Measurements from ENCODE around the gene CGNL1. TPM values are rescaled to one million over a fixed set of nuclear protein-coding genes. Genes with fewer than 3 reads are reported as not detected.

The CGNL1 gene
- total RNA-seq, 1 donor from 2014 or later: 5.4 TPM

DNA sequence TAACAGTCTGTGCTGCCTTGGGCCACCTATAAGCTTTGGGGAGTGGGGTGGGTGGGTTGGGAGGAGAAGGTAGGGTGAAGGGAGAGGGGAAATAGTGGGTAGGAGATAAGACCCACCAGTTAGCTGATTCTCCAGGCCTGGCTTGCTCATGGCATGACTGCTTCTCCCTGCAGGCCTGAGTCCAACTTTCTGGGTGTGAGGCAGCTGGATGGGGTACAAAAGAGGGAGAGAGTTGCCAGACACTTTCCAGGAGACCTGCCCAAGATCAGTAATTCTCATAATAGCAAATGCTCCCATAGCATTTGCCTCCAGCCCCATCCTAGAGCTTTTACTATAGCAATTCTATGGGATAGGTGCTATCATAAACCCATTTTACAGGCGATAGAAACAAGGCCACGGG is 7.7 kb downstream of the CGNL1 start:
- Mint-ChIP-seq H3K27ac (ENCODE audit: unreplicated experiment) (no peak overlapping the region), H3K36me3 (ENCODE audit: unreplicated experiment) (no peaks in the 10 kb centered on the region), H3K4me3 (ENCODE audit: unreplicated experiment) (no peak overlapping the region), H3K4me1 (ENCODE audit: low read depth, unreplicated experiment) (peaks cover 20% of the 10 kb centered on the region), H3K27me3 (ENCODE audit: unreplicated experiment) (peaks cover 2% of the 10 kb centered on the region), H3K9me3 (ENCODE audit: unreplicated experiment) (peaks cover 1% of the 10 kb centered on the region)
- DNase-seq: no peak
- TF ChIP-seq, protein P1, sequence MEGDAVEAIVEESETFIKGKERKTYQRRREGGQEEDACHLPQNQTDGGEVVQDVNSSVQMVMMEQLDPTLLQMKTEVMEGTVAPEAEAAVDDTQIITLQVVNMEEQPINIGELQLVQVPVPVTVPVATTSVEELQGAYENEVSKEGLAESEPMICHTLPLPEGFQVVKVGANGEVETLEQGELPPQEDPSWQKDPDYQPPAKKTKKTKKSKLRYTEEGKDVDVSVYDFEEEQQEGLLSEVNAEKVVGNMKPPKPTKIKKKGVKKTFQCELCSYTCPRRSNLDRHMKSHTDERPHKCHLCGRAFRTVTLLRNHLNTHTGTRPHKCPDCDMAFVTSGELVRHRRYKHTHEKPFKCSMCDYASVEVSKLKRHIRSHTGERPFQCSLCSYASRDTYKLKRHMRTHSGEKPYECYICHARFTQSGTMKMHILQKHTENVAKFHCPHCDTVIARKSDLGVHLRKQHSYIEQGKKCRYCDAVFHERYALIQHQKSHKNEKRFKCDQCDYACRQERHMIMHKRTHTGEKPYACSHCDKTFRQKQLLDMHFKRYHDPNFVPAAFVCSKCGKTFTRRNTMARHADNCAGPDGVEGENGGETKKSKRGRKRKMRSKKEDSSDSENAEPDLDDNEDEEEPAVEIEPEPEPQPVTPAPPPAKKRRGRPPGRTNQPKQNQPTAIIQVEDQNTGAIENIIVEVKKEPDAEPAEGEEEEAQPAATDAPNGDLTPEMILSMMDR (IDR thresholded peaks at IDR 0.05; ENCODE audit: partially characterized antibody, unreplicated experiment): no peak

DNA sequence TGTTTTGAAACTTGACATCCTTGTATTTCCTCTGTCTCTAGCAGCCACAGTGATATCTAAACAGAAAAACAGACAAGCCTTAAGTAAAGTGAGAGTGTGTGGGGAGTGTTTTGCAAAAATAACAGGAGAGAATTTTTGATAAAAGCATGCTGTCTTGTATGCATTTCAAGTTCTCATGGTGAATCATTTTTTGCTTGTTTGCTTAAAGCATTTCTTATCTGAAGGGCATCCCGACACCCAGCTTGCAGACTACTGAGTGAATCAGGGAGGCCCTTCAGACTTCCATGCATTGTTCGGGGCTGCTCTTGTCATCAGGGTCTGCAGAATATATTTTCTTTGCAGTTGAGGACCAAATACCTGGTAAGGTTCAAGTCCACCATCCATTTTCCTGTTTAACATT is 8.5 kb downstream of the CGNL1 start:
- TF ChIP-seq, protein P1 (IDR thresholded peaks at IDR 0.05; ENCODE audit: partially characterized antibody, unreplicated experiment): no peak
- Mint-ChIP-seq H3K27ac (ENCODE audit: unreplicated experiment) (no peak overlapping the region), H3K36me3 (ENCODE audit: unreplicated experiment) (no peaks in the 10 kb centered on the region), H3K4me3 (ENCODE audit: unreplicated experiment) (no peak overlapping the region), H3K9me3 (ENCODE audit: unreplicated experiment) (peaks cover 1% of the 10 kb centered on the region), H3K27me3 (ENCODE audit: unreplicated experiment) (peaks cover 2% of the 10 kb centered on the region), H3K4me1 (ENCODE audit: low read depth, unreplicated experiment) (peaks cover 20% of the 10 kb centered on the region)
- no peak for DNase-seq

DNA sequence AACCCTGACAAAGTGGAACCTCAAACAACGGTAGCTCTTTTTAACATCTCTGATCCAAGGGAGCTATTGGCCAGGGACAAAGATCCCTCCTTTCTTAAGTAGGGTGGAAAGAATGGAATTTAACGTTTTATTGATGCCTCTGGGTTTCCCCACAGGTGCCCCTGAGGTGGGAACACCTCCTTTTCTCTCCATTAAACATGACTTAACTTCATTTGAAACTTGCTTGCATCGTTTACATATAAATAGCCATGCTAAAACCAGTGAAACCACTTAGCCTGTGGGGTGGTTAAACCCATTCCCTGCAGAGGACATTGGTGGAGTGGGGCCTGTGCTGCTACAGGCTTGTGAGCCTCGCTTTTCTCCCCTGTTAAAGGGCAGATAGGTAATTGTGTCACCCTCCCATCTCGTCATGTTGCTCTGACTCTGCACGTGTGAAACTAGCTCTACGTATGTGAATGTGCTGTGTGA is 9.7 kb downstream of the CGNL1 start:
- H3K9me3 Mint-ChIP-seq (ENCODE audit: unreplicated experiment): peaks cover 1% of the 10 kb centered on the region
- DNase-seq: no peak
- no peak overlapping the region for H3K4me3 Mint-ChIP-seq (ENCODE audit: unreplicated experiment)
- H3K4me1 Mint-ChIP-seq (ENCODE audit: low read depth, unreplicated experiment): peaks cover 20% of the 10 kb centered on the region
- peaks cover 2% of the 10 kb centered on the region for H3K27me3 Mint-ChIP-seq (ENCODE audit: unreplicated experiment)
- no peaks in the 10 kb centered on the region for H3K36me3 Mint-ChIP-seq (ENCODE audit: unreplicated experiment)
- TF ChIP-seq, protein P1 (IDR thresholded peaks at IDR 0.05; ENCODE audit: partially characterized antibody, unreplicated experiment): no peak
- H3K27ac Mint-ChIP-seq (ENCODE audit: unreplicated experiment): no peak overlapping the region

DNA sequence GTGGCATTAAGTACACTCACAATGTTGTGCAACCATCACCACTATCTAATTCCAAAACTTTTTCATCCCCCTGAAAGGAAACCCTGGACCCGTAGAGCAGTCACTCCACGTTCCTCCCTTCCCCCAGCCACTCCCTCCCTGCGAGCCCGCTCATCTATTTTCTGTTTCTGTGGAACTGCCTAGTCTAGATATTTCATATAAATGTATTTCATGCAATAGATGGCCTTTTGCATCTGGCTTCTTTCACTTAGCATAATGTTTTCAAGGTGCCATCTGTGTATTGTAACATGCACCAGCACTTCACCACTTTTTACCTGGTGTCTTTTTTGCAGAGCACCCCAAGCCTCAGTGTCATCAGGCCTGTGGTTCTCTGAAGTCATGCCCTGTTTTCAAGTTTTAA is 10.7 kb downstream of the CGNL1 start:
- DNase-seq: no peak
- Mint-ChIP-seq H3K9me3 (ENCODE audit: unreplicated experiment) (peaks cover 3% of the 10 kb centered on the region), H3K4me3 (ENCODE audit: unreplicated experiment) (no peak overlapping the region), H3K36me3 (ENCODE audit: unreplicated experiment) (no peaks in the 10 kb centered on the region), H3K27me3 (ENCODE audit: unreplicated experiment) (no peaks in the 10 kb centered on the region), H3K27ac (ENCODE audit: unreplicated experiment) (no peak overlapping the region), H3K4me1 (ENCODE audit: low read depth, unreplicated experiment) (peaks cover 17% of the 10 kb centered on the region)
- TF ChIP-seq, protein P1 (IDR thresholded peaks at IDR 0.05; ENCODE audit: partially characterized antibody, unreplicated experiment): no peak

DNA sequence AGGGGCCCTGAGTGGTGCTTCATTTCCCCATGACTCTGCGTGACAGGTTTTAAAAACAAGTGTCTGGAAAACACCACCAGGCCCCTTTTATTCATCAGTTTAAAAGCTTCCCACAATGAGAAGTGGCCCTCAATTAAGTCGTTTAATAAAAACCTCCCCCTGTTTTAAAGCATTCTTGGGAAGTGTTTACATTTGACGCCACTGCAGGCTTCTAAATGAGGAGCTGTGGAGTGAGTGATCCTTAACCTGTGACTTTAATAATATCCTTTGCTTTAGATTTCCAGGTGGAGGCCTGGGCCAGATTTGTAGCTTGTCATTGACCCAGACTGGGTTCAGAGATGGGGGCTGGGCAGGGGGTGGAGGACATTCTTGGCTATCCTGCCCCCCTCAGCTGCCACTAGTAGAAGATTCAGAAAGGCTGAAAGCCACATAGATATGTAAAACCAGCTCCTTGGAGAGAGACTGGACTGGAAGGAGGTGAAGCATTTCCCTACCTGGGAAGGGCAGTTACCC is 11.3 kb downstream of the CGNL1 start:
- no peak overlapping the region for H3K4me3 Mint-ChIP-seq (ENCODE audit: unreplicated experiment)
- TF ChIP-seq, protein P1 (IDR thresholded peaks at IDR 0.05; ENCODE audit: partially characterized antibody, unreplicated experiment): no peak
- no peaks in the 10 kb centered on the region for H3K36me3 Mint-ChIP-seq (ENCODE audit: unreplicated experiment)
- no peaks in the 10 kb centered on the region for H3K27me3 Mint-ChIP-seq (ENCODE audit: unreplicated experiment)
- DNase-seq: no peak
- no peak overlapping the region for H3K27ac Mint-ChIP-seq (ENCODE audit: unreplicated experiment)
- peaks cover 3% of the 10 kb centered on the region for H3K9me3 Mint-ChIP-seq (ENCODE audit: unreplicated experiment)
- H3K4me1 Mint-ChIP-seq (ENCODE audit: low read depth, unreplicated experiment): peaks cover 17% of the 10 kb centered on the region

Data from glutamatergic neuron (in vitro differentiated cells).